ENCODE results near the gene CYTH1. TPM values are rescaled to one million over a fixed set of nuclear protein-coding genes. Genes with fewer than 3 reads are reported as not detected.
A peak's percentile ranks its signal among the peaks of the same experiment; 100 is the strongest.
"Not testable (repeated sequence)": the region's sequence is repeated elsewhere in the genome, so short reads cannot be mapped to it uniquely, and the experiment has no call there.

CYTH1 gene
- total RNA-seq, 2 experiments from 2014 or later: 137 to 138 TPM

- ChIA-PET CTCF (no interaction called here), POLR2A (interaction anchor here (1.0 kb wide), 1 partner anchor 68 kb away, joined by 3 read pairs; no protein-coding TSS in a partner anchor)
- H3K27me3 Mint-ChIP-seq (ENCODE audit: low read depth): no peaks in the 10 kb centered on the region
- H3K4me3 Mint-ChIP-seq: no peak overlapping the region
- H3K27ac Mint-ChIP-seq: no peak overlapping the region
- H3K4me1 Mint-ChIP-seq (ENCODE audit: low read depth): peaks cover 11% of the 10 kb centered on the region
- H3K9me3 Mint-ChIP-seq (ENCODE audit: insufficient read depth): no peaks in the 10 kb centered on the region
- H3K36me3 Mint-ChIP-seq (ENCODE audit: low read depth): peaks cover 39% of the 10 kb centered on the region
- DNase-seq (no peak), ATAC-seq (no peak)
Observed at GRCh38 chr17:78672005-78672404, 110.1 kb downstream of the CYTH1 start.

DNA sequence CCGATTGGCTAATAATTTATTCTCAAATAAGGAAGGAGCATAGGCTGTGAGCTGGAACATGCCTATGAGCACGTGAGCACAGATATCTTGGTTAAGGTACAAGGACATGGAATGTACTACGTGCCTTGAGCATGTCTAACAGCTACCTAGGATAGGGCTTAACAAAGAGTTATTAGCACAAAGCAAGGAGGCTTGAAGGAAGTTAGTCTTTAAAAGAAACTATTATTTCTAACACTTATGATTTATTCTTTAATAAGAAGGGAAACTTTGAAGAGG is 110.4 kb downstream of the CYTH1 start:
- Mint-ChIP-seq H3K4me1 (ENCODE audit: low read depth) (peaks cover 14% of the 10 kb centered on the region), H3K36me3 (ENCODE audit: low read depth) (peaks cover 39% of the 10 kb centered on the region)
- CTCF ChIA-PET; H3K9me3 Mint-ChIP-seq (ENCODE audit: insufficient read depth); POLR2A ChIA-PET; ATAC-seq; DNase-seq; H3K4me3 Mint-ChIP-seq; H3K27me3 Mint-ChIP-seq (ENCODE audit: low read depth); H3K27ac Mint-ChIP-seq: not testable (repeated sequence)

- no peaks in the 10 kb centered on the region for H3K9me3 Mint-ChIP-seq (ENCODE audit: insufficient read depth)
- CTCF ChIA-PET: no interaction called here
- H3K4me1 Mint-ChIP-seq (ENCODE audit: low read depth): peaks cover 20% of the 10 kb centered on the region
- DNase-seq (no peak), ATAC-seq (no peak)
- no peak overlapping the region for H3K4me3 Mint-ChIP-seq
- H3K27ac Mint-ChIP-seq: no peak overlapping the region
- H3K36me3 Mint-ChIP-seq (ENCODE audit: low read depth): peaks cover 40% of the 10 kb centered on the region
- POLR2A ChIA-PET: no interaction called here
- no peaks in the 10 kb centered on the region for H3K27me3 Mint-ChIP-seq (ENCODE audit: low read depth)
Observed at GRCh38 chr17:78670850-78671725, 111.0 kb downstream of the CYTH1 start.

- POLR2A ChIA-PET: no interaction called here
- no peak for ATAC-seq
Observed at GRCh38 chr17:78669975-78670518, 112.0 kb downstream of the CYTH1 start.

DNA sequence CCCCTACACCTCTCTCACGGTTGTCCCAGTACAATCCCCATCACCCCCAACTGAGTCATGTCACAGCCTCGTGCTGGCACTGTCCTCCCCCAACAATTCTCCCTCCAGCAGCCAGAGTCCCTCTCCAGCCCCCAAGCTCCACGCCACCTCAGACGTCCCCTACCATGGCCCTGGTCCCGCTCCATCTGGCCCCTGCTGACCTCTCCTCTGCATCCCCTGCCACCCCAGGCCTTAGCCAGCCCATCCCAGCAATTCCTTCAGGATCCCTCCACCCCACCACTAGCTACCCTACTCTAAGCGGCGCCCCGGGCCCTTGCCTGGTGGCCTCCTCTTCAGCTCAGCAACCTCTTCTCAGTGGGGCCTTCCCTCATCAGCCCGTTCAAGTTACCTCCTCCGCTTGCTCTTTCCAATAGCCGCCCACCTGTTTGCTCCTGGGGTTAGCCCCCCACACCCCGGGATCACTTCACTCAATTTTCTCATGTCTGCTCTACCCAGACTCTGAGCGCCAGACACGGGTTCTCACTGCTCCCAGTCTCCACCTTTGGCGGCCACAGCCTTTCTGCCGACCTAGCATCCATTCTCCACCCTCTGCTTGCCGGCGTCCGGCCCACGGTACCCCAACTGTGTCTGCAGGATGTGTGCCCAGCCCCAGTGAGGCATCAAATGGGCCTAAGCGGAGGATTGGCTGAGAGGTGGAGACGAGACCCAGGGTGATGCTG is 112.7 kb downstream of the CYTH1 start:
- peaks cover 32% of the 10 kb centered on the region for H3K4me1 Mint-ChIP-seq (ENCODE audit: low read depth)
- peak overlapping the region; percentile 14 for H3K27ac Mint-ChIP-seq
- no peak for DNase-seq
- H3K9me3 Mint-ChIP-seq (ENCODE audit: insufficient read depth): no peaks in the 10 kb centered on the region
- no peak overlapping the region for H3K4me3 Mint-ChIP-seq
- ChIA-PET CTCF (interaction anchor here (1.1 kb wide), 1 partner anchor 40 kb away, joined by 4 read pairs; no protein-coding TSS in a partner anchor), POLR2A (no interaction called here)
- no peak for ATAC-seq
- H3K36me3 Mint-ChIP-seq (ENCODE audit: low read depth): peaks cover 31% of the 10 kb centered on the region
- no peaks in the 10 kb centered on the region for H3K27me3 Mint-ChIP-seq (ENCODE audit: low read depth)

More at GRCh38 chr17:78669975-78670518, 112.0 kb downstream of the CYTH1 start:
- CTCF ChIA-PET: no interaction called here
- Mint-ChIP-seq H3K4me1 (ENCODE audit: low read depth) (peaks cover 30% of the 10 kb centered on the region), H3K36me3 (ENCODE audit: low read depth) (peaks cover 34% of the 10 kb centered on the region), H3K9me3 (ENCODE audit: insufficient read depth) (no peaks in the 10 kb centered on the region), H3K4me3 (no peak overlapping the region), H3K27me3 (ENCODE audit: low read depth) (no peaks in the 10 kb centered on the region), H3K27ac (peak overlapping the region; percentile 14)
- DNase-seq: no peak

- H3K4me1 Mint-ChIP-seq (ENCODE audit: low read depth): peaks cover 32% of the 10 kb centered on the region
- H3K4me3 Mint-ChIP-seq: no peak overlapping the region
- ATAC-seq (no peak), DNase-seq (no peak)
- ChIA-PET POLR2A (no interaction called here), CTCF (interaction anchor here (1.1 kb wide), 1 partner anchor 40 kb away, joined by 4 read pairs; no protein-coding TSS in a partner anchor)
- H3K27ac Mint-ChIP-seq: peak overlapping the region; percentile 6
- peaks cover 28% of the 10 kb centered on the region for H3K36me3 Mint-ChIP-seq (ENCODE audit: low read depth)
- no peaks in the 10 kb centered on the region for H3K27me3 Mint-ChIP-seq (ENCODE audit: low read depth)
- no peaks in the 10 kb centered on the region for H3K9me3 Mint-ChIP-seq (ENCODE audit: insufficient read depth)
Observed at GRCh38 chr17:78668847-78669246, 113.2 kb downstream of the CYTH1 start.

DNA sequence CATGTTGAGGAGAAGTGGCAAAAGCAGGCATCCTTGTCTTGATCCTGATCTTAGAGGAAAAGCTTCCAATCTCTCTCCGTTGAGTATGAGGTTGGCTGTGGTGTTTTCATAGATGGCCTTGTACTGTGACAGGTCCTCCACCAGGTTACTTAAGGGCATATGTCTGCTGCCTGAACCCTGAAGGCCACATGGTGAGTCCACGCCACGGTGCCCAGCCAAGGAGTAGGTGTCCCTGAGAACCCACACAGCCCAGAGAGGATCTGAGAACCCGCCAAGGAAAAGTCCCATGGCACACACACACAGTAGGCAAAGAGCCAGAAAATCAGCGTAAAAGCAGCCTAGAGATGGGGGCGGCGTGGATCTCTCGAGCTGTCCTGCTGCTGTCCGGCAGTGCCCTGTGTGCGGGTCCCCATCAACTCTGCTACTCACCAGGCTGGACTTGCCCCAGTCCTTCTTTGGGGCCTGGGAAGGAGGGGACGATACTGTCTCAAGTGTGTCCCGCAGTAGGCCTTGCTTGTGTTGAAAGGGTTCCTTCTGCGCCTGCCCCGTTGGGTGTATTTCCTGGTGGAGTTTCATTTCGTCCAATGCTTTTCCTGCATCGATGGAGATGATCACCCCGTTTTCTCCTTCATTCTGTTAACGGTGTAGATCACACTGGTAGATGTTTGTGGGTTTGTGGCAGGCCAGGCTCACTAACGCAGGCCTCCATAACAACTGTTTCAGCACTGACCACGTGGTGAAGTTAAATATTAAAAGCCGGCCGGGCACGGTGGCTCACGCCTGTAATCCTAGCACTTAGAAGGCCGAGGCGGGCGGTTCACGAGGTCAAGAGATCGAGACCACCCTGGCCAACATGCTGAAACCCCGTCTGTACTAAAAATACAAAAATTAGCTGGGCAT is 114.1 kb downstream of the CYTH1 start:
- H3K4me3 Mint-ChIP-seq: no peak overlapping the region
- H3K9me3 Mint-ChIP-seq (ENCODE audit: insufficient read depth): no peaks in the 10 kb centered on the region
- DNase-seq (no peak), ATAC-seq (no peak)
- H3K27me3 Mint-ChIP-seq (ENCODE audit: low read depth): no peaks in the 10 kb centered on the region
- peak overlapping the region; percentile 22 for H3K27ac Mint-ChIP-seq
- H3K4me1 Mint-ChIP-seq (ENCODE audit: low read depth): peaks cover 35% of the 10 kb centered on the region
- peaks cover 20% of the 10 kb centered on the region for H3K36me3 Mint-ChIP-seq (ENCODE audit: low read depth)
- CTCF ChIA-PET: interaction anchor here (1.1 kb wide), 1 partner anchor 41 kb away, joined by 4 read pairs; no protein-coding TSS in a partner anchor
- POLR2A ChIA-PET: no interaction called here

GRCh38 chr17:78667091-78667490 is 115.0 kb downstream of the CYTH1 start:
- Mint-ChIP-seq H3K27me3 (ENCODE audit: low read depth) (peaks cover 2% of the 10 kb centered on the region), H3K9me3 (ENCODE audit: insufficient read depth) (no peaks in the 10 kb centered on the region), H3K36me3 (ENCODE audit: low read depth) (peaks cover 15% of the 10 kb centered on the region), H3K4me1 (ENCODE audit: low read depth) (peaks cover 35% of the 10 kb centered on the region), H3K27ac (peak overlapping the region; percentile 76), H3K4me3 (no peak overlapping the region)
- DNase-seq (no peak), ATAC-seq (no peak)
- CTCF ChIA-PET: interaction anchor here (1.0 to 1.6 kb wide), 2 partner anchors 132 to 245 kb away, joined by 3 to 4 read pairs; no protein-coding TSS in a partner anchor
- POLR2A ChIA-PET: interaction anchor here (1.2 kb wide), 1 partner anchor 9 kb away, joined by 6 read pairs; no protein-coding TSS in a partner anchor

DNA sequence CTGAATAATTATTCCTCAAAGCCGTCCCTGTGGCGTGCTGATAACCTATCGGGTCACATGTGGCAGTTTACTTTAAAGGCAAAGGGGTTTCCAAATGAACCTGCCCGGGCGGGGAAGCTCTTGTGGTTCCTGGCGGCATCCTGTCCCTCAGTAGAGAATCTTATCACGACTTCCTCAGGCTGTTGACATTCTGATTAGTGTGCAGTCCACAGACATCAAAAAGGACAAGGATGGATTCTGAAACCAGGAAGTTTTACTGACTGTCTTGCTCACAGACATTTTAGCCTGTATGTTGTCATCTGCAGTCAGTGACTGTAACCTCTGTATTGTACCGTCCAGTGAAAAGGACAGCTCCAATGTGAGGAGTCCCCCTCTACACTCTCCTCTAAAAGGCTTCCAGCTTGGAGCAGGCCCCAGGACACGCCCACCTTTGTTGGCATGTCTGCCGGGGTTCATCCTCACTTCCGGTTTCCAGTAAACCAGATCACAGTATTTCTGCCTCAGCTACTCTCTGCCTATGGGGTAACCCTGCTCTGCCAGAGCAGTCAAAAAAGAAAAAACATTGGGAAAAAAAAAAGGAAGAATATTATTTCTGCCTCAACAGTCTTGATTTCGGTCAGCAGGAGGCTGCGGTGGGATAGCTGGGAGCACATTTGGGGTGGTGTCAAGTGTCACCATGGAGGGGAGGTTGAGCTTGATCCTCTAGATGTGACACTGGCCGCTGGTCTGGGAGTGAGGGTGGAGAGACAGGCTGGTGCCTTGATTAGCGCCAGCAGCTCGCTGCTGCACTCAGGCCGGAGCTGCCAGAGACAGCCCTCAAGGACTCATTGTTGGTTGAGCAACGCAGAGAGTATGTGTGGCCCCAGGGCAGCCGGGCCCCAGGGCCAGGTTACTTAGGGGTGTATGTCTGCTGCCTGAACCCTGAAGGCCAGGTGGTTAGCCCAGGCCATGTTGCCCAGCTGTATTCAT is 115.8 kb downstream of the CYTH1 start:
- DNase-seq (peak; percentile 72), ATAC-seq (peak; percentile 73)
- Mint-ChIP-seq H3K27me3 (ENCODE audit: low read depth) (peaks cover 2% of the 10 kb centered on the region), H3K9me3 (ENCODE audit: insufficient read depth) (no peaks in the 10 kb centered on the region), H3K4me1 (ENCODE audit: low read depth) (peaks cover 35% of the 10 kb centered on the region), H3K27ac (peak overlapping the region; percentile 76), H3K36me3 (ENCODE audit: low read depth) (peaks cover 15% of the 10 kb centered on the region), H3K4me3 (peak overlapping the region; percentile 48)
- POLR2A ChIA-PET: interaction anchor here (1.2 kb wide), 2 partner anchors 10 to 114 kb away, joined by 3 to 6 read pairs; no protein-coding TSS in a partner anchor
- CTCF ChIA-PET: interaction anchor here (1.0 to 1.6 kb wide), 4 partner anchors 42 to 245 kb away, joined by 3 to 4 read pairs (median 4); no protein-coding TSS in a partner anchor

DNA sequence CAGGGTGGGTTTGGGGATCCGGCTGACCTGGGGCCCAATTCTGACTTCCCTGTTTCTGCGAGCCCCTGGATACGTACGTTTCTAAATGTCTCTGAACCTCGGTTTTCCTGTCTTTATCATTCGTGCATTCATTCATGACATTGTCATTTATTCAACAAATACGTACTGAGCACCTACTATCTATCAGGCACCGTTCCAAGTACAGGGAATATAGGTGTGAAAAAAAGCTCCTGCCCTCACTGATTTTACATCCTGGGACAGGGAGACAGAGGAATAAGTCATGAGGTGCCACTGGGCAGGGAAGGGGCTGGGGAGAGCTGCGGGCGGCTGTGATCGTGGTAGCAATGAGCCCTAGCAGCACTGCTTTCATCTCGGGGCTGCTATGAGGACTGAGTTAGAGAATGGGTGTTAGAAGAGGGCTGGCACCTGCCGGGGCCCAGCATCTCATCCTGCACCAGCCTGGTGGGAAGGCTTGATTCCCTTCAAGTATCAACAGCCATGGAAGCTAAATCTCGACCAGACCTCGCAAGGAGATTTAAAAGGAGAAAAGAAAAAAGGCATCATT is 116.6 kb downstream of the CYTH1 start:
- H3K36me3 Mint-ChIP-seq (ENCODE audit: low read depth): peaks cover 15% of the 10 kb centered on the region
- H3K4me1 Mint-ChIP-seq (ENCODE audit: low read depth): peaks cover 35% of the 10 kb centered on the region
- peaks cover 2% of the 10 kb centered on the region for H3K27me3 Mint-ChIP-seq (ENCODE audit: low read depth)
- POLR2A ChIA-PET: interaction anchor here (1.2 kb wide), 1 partner anchor 115 kb away, joined by 3 read pairs; no protein-coding TSS in a partner anchor
- ATAC-seq (peak; percentile 55), DNase-seq (no peak)
- no peaks in the 10 kb centered on the region for H3K9me3 Mint-ChIP-seq (ENCODE audit: insufficient read depth)
- peak overlapping the region; percentile 76 for H3K27ac Mint-ChIP-seq
- H3K4me3 Mint-ChIP-seq: peak overlapping the region; percentile 48
- CTCF ChIA-PET: interaction anchor here (1.2 to 1.6 kb wide), 3 partner anchors 43 to 244 kb away, joined by 3 to 4 read pairs (median 4); no protein-coding TSS in a partner anchor
